Chondrocyte (in vitro differentiated cells): ENCODE results near the gene IDNK. TPM values are rescaled to one million over a fixed set of nuclear protein-coding genes. Genes with fewer than 3 reads are reported as not detected.

Experiments
- DNase-seq: peaks from one replicate; pipeline ENCODE4 v3.0.0; 2021; ENCODE audit warnings: mixed read lengths, low spot score
- H3K27ac Mint-ChIP-seq: one replicate; pipeline ENCODE4 v1.8.0; 2021; ENCODE audit warnings: mild to moderate bottlenecking, moderate library complexity, mixed read lengths; ENCODE audit not compliant: unreplicated experiment
- H3K27me3 Mint-ChIP-seq: 2 replicates; pipeline ENCODE4 v1.8.0; 2021; ENCODE audit warnings: low read depth, mixed read lengths
- H3K36me3 Mint-ChIP-seq: 2 replicates; pipeline ENCODE4 v1.8.0; 2021; ENCODE audit warnings: low read depth, mixed read lengths
- H3K4me1 Mint-ChIP-seq: 2 replicates; pipeline ENCODE4 v1.8.0; 2021; ENCODE audit warnings: low read depth, mild to moderate bottlenecking, mixed read lengths
- H3K4me3 Mint-ChIP-seq: one replicate; pipeline ENCODE4 v1.8.0; 2021; ENCODE audit warnings: mild to moderate bottlenecking, moderate library complexity, mixed read lengths; ENCODE audit not compliant: unreplicated experiment
- H3K9me3 Mint-ChIP-seq: 2 replicates; pipeline ENCODE4 v1.8.0; 2021; ENCODE audit warnings: low read depth, mixed read lengths
- total RNA-seq: library from RNA; stranded (reverse); gene quantifications from 3 replicates; pipeline ENCODE4 v1.2.1, GENCODE V29; 2021
- TF ChIP-seq, protein P1 (sequence below): fragments of 200-600 bp; sonication (generic); IDR thresholded peaks from 2 replicates; pipeline ENCODE4 v1.5.0; 2021; ENCODE audit warnings: antibody characterized with exemption, mild to moderate bottlenecking, moderate library complexity

IDNK gene
- total RNA-seq, 1 donor from 2014 or later: 2.3 TPM

DNA sequence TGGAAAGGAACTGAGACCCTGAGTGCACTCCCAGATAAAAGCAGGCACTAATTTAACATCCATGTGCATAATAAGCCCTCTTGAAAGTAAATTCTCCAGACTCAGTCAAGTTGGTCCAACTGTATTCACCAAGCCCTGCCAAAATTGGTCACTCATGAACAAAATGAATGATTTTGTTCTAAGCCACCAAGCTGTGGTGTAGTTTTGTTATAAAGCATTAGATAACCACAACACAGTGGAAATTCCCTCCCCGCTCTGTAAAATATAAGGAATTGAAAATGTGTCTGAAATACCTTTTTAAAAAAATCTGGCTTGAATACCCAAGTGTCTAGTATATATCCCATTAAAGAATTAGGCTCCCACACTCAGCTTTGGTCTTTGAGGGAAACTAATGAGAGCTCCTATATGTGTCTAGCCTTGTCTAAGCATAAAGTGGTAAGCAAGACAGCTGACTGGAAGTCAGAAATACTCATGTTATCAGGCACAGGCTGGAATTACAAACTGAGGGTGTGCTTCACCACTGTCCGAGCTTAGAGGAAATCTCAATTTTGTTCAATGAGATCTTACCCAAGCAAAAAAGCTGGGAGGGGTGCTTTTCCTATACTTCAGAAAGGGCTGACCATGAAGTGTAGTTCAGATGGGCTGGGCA is 33.2 kb downstream of the IDNK start:
- no peak overlapping the region for H3K4me3 Mint-ChIP-seq
- H3K27me3 Mint-ChIP-seq: no peaks in the 10 kb centered on the region
- H3K4me1 Mint-ChIP-seq: no peaks in the 10 kb centered on the region
- H3K36me3 Mint-ChIP-seq: peaks cover 32% of the 10 kb centered on the region
- H3K27ac Mint-ChIP-seq: no peak overlapping the region
- no peak for DNase-seq
- peaks cover 6% of the 10 kb centered on the region for H3K9me3 Mint-ChIP-seq
- TF ChIP-seq, protein P1, sequence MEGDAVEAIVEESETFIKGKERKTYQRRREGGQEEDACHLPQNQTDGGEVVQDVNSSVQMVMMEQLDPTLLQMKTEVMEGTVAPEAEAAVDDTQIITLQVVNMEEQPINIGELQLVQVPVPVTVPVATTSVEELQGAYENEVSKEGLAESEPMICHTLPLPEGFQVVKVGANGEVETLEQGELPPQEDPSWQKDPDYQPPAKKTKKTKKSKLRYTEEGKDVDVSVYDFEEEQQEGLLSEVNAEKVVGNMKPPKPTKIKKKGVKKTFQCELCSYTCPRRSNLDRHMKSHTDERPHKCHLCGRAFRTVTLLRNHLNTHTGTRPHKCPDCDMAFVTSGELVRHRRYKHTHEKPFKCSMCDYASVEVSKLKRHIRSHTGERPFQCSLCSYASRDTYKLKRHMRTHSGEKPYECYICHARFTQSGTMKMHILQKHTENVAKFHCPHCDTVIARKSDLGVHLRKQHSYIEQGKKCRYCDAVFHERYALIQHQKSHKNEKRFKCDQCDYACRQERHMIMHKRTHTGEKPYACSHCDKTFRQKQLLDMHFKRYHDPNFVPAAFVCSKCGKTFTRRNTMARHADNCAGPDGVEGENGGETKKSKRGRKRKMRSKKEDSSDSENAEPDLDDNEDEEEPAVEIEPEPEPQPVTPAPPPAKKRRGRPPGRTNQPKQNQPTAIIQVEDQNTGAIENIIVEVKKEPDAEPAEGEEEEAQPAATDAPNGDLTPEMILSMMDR: no peak

- DNase-seq: no peak
- no peak overlapping the region for H3K4me3 Mint-ChIP-seq
- peaks cover 28% of the 10 kb centered on the region for H3K36me3 Mint-ChIP-seq
- H3K27ac Mint-ChIP-seq: no peak overlapping the region
- peaks cover 3% of the 10 kb centered on the region for H3K9me3 Mint-ChIP-seq
- H3K27me3 Mint-ChIP-seq: no peaks in the 10 kb centered on the region
- TF ChIP-seq, protein P1: no peak
- H3K4me1 Mint-ChIP-seq: no peaks in the 10 kb centered on the region
Measured at GRCh38 chr9:83656952-83657351, 34.0 kb downstream of the IDNK start.

- TF ChIP-seq, protein P1: no peak
- Mint-ChIP-seq H3K27ac (no peak overlapping the region), H3K4me1 (peaks cover 7% of the 10 kb centered on the region), H3K9me3 (no peaks in the 10 kb centered on the region), H3K4me3 (no peak overlapping the region), H3K36me3 (peaks cover 11% of the 10 kb centered on the region), H3K27me3 (no peaks in the 10 kb centered on the region)
- no peak for DNase-seq
Measured at GRCh38 chr9:83662933-83663332, 40.0 kb downstream of the IDNK start.

DNA sequence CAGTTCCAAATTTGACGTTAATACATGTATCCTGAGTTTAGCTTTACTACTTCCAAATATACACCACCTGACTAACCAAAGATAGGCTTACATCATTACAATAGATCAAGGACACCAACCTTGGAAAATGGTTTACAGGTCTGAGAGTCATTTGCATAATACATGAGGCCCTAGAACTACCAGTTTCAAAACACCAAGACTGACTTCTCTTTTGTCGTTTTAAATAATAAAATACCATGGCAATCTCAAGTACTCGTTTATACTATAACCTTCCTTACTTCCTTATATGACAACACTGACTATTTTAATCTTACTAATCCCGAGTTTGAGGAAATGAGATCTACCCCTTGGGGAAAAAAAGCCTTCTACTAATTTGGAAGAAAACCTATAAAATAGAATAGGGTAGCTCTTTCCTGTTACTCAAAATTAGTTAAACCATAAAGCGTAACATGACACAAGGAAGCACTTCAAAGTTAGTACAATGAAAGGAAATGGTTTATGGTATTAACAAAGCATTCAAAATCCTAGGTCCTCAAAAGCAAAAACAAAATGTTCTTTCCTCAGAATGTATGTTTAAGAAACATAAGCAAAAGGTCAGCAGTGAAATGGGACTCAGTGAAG is 42.7 kb downstream of the IDNK start:
- H3K9me3 Mint-ChIP-seq: no peaks in the 10 kb centered on the region
- peaks cover 8% of the 10 kb centered on the region for H3K36me3 Mint-ChIP-seq
- H3K4me3 Mint-ChIP-seq: no peak overlapping the region
- H3K4me1 Mint-ChIP-seq: peaks cover 7% of the 10 kb centered on the region
- TF ChIP-seq, protein P1: no peak
- no peak overlapping the region for H3K27ac Mint-ChIP-seq
- H3K27me3 Mint-ChIP-seq: no peaks in the 10 kb centered on the region
- DNase-seq: no peak

GRCh38 chr9:83669067-83669466 is 46.1 kb downstream of the IDNK start:
- Mint-ChIP-seq H3K4me3 (no peak overlapping the region), H3K27ac (no peak overlapping the region), H3K9me3 (no peaks in the 10 kb centered on the region), H3K4me1 (peaks cover 7% of the 10 kb centered on the region), H3K27me3 (no peaks in the 10 kb centered on the region), H3K36me3 (peaks cover 24% of the 10 kb centered on the region)
- TF ChIP-seq, protein P1: no peak
- no peak for DNase-seq
